SK-N-MC (cell line): ENCODE results near the gene BCCIP.

Source experiments
- DNase-seq: peaks from one replicate; pipeline ENCODE4 v3.0.0-alpha.2; 2011; ENCODE audit warnings: low read depth, low spot score
- H3K27ac ChIP-seq: fragments of 200-600 bp; sonication (generic); 2 replicates; pipeline ENCODE4 v1.5.1; 2016; ENCODE audit warnings: mixed run types
- H3K36me3 ChIP-seq: fragments of 200-600 bp; sonication (generic); 2 replicates; pipeline ENCODE4 v1.6.1; 2017; ENCODE audit warnings: antibody characterized with exemption, low read length, mixed read lengths; ENCODE audit not compliant: insufficient read depth
- H3K4me3 ChIP-seq: fragments of 200-600 bp; sonication (generic); 2 replicates; pipeline ENCODE4 v1.5.1; 2016
- H3K9ac ChIP-seq: fragments of 200-600 bp; sonication (generic); 2 replicates; pipeline ENCODE4 v1.8.0; 2017; ENCODE audit warnings: mixed run types, mixed read lengths; ENCODE audit not compliant: insufficient read length
- H3K9me3 ChIP-seq: fragments of 200-600 bp; sonication (generic); 2 replicates; pipeline ENCODE4 v1.6.1; 2017; ENCODE audit warnings: low read depth, mild to moderate bottlenecking, antibody characterized with exemption, low read length, moderate library complexity, mixed read lengths
- EZH2 ChIP-seq: fragments of 200-600 bp; sonication (generic); IDR thresholded peaks from one replicate; pipeline ENCODE4 v1.6.1; 2017; ENCODE audit warnings: antibody characterized with exemption
- FOXP2 ChIP-seq: optimal IDR thresholded peaks from 2 replicates; pipeline ENCODE3; 2011; ENCODE audit warnings: mild to moderate bottlenecking, moderate library complexity; ENCODE audit not compliant: insufficient read depth; ENCODE audit errors: extremely low read length, control extremely low read depth
- POLR2AphosphoS5 ChIP-seq: IDR thresholded peaks from 2 replicates; pipeline ENCODE4 v1.6.1; 2012; ENCODE audit warnings: mild to moderate bottlenecking, low read depth, low read length, borderline replicate concordance

BCCIP gene

DNA sequence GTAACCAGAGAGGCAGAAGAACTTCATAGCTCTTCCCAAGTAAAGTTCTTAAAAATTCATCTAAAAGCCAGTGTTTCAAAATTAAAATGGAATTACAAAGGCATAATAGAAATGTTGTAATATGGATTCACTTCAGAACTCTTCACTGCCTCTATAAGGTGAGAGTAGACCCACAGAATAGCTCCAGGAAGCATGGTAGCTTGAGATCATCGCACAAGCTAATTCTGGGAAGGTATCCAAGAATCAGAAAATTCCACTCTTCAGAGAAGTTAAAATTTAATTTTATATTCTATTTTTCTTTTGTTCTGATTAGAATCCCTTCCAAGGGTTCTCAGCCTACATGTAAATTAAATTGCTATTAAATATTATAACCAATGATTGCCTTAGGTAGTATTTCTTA is 59.2 kb downstream of the BCCIP start:
- no peaks in the 10 kb centered on the region for H3K9me3 ChIP-seq
- H3K27ac ChIP-seq: no peak overlapping the region
- TF ChIP-seq EZH2 (no peak), POLR2AphosphoS5 (no peak), FOXP2 (no peak)
- no peak overlapping the region for H3K4me3 ChIP-seq
- H3K9ac ChIP-seq: no peak overlapping the region
- H3K36me3 ChIP-seq: no peaks in the 10 kb centered on the region
- DNase-seq: no peak

DNA sequence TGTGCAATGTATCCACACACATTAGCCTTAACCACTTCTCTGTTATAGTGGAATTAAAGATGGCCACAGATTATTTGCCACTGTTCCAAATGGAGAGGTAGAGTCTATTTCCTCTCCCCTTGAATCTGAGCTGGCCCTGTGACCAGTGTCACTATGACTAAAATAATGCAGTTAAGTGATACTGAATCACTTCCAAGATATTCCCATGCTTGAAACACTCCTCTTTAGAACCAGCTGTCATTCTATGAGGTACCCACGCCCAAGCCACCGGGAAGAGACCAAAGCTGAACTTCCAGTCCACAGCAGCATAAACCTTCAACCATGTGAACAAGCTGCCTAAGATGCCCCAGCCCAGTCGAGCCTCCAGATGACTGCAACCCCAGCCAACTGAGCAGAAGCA is 59.9 kb downstream of the BCCIP start:
- no peak for TF ChIP-seq EZH2
- no peak for TF ChIP-seq FOXP2
- no peak for TF ChIP-seq POLR2AphosphoS5
- Histone ChIP-seq H3K4me3 (no peak overlapping the region), H3K36me3 (no peaks in the 10 kb centered on the region), H3K27ac (no peak overlapping the region), H3K9me3 (no peaks in the 10 kb centered on the region), H3K9ac (no peak overlapping the region)
- no peak for DNase-seq
